ENCODE data around the gene SEPSECS. TPM values are rescaled to one million over a fixed set of nuclear protein-coding genes. Genes with fewer than 3 reads are reported as not detected.

SEPSECS gene
- total and polyA plus RNA-seq, 9 of the 15 experiments (the other 6 are each of a cell fraction or from before 2014, with no cell fraction given), result 3.9 to 17.2 (median 7.9) TPM

DNA sequence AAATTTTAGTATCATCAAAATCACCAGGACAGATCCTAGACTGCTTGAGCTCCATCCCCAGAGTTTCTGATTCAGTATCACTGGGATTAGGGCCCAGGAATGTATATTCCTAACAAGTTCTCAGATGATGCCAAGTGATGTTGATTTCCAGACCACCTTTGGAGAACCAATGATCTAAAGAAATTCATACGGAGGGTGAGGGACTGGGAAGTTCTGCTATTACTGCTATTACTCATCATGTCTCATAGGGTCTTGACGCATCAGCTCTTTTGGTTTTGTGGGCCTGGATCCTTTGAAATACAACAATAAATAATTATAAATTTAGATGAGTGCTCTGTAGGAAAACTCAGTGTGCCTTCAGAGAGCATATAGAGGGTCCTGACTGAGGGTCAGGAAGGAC, 69.7 kb downstream of the SEPSECS start:
- Histone ChIP-seq H2AFZ (ENCODE audit: low read depth, low read length) (no peak overlapping the region), H3K36me3 (ENCODE audit: control insufficient read depth, insufficient read depth, low read length) (no peaks in the 10 kb centered on the region), H3K4me3 (no peak overlapping the region), H3K27me3 (ENCODE audit: control insufficient read depth in 2 of 2, insufficient read depth in 2 of 2, low read length in 2 of 2) (peaks cover 13 to 50% of the 10 kb centered on the region in 2 experiments; a peak in 4 of 5 replicates), H3K4me2 (ENCODE audit: insufficient read depth, low read length) (no peak overlapping the region), H3K9me1 (ENCODE audit: control insufficient read depth, insufficient read depth, low read length) (no peaks in the 10 kb centered on the region), H3K4me1 (replicated peaks in 1 of 2; ENCODE audit: control insufficient read depth in 2 of 2, insufficient read depth in 2 of 2, low read length in 2 of 2) (peaks cover 14 to 19% of the 10 kb centered on the region in 2 experiments), H3K79me2 (ENCODE audit: control insufficient read depth, insufficient read depth, low read length) (no peaks in the 10 kb centered on the region), H4K20me1 (replicated peaks; ENCODE audit: control insufficient read depth, insufficient read depth, low read length) (peaks cover 10% of the 10 kb centered on the region; the same call in 1 of the 2 replicates), H3K9me3 (replicated peaks; ENCODE audit: control insufficient read depth, insufficient read depth, low read depth, low read length) (peaks cover 4% of the 10 kb centered on the region), H3K9ac (ENCODE audit: insufficient read depth in 1 of 2, low read depth in 2 of 2, low read length in 2 of 2) (no peak overlapping the region), H3K27ac (ENCODE audit: extremely low read depth, low read depth, low read length) (no peak overlapping the region)
- ChIA-PET POLR2A (interaction anchor here (1.3 kb wide), 1 partner anchor 22 kb away, joined by 3 read pairs; no protein-coding TSS in a partner anchor), CTCF (ENCODE audit: low intra/inter-chr PET ratio) (no interaction called here)
- FAIRE-seq, result no peak
- DNase-seq (ENCODE audit: extremely low read depth in 1 of 4, low spot score in 3 of 4), result no peak
- in situ Hi-C loops (cut with MboI), result no loop called here
- 25% methylated on average over 2 of the region's 2 CpGs for WGBS (ENCODE audit: insufficient coverage, low coverage, missing lambda C conversion rate)
- no TSS peak for BruUV-seq (replicated peaks)
- intact Hi-C loops (cut with micrococcal nuclease), result no loop called here
- no peak for ATAC-seq
- TF ChIP-seq, protein P1, sequence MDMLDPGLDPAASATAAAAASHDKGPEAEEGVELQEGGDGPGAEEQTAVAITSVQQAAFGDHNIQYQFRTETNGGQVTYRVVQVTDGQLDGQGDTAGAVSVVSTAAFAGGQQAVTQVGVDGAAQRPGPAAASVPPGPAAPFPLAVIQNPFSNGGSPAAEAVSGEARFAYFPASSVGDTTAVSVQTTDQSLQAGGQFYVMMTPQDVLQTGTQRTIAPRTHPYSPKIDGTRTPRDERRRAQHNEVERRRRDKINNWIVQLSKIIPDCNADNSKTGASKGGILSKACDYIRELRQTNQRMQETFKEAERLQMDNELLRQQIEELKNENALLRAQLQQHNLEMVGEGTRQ (CRISPR knock-in tag; IDR thresholded peaks at IDR 0.05), result no peak
- TF ChIP-seq PTBP1 (IDR thresholded peaks at IDR 0.05; ENCODE audit: low read depth, low read length) (no peak), ASH1L (IDR thresholded peaks at IDR 0.05; ENCODE audit: borderline replicate concordance, low read depth, partially characterized antibody) (no peak), ZNF175 (CRISPR knock-in tag; IDR thresholded peaks at IDR 0.05; ENCODE audit: low read depth) (no peak), ZNF146 (CRISPR knock-in tag; IDR thresholded peaks at IDR 0.05; ENCODE audit: unreplicated experiment) (no peak)
- TF ChIP-seq, protein P2, sequence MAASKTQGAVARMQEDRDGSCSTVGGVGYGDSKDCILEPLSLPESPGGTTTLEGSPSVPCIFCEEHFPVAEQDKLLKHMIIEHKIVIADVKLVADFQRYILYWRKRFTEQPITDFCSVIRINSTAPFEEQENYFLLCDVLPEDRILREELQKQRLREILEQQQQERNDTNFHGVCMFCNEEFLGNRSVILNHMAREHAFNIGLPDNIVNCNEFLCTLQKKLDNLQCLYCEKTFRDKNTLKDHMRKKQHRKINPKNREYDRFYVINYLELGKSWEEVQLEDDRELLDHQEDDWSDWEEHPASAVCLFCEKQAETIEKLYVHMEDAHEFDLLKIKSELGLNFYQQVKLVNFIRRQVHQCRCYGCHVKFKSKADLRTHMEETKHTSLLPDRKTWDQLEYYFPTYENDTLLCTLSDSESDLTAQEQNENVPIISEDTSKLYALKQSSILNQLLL (CRISPR knock-in tag; IDR thresholded peaks at IDR 0.05; ENCODE audit: borderline replicate concordance), result no peak
- TF ChIP-seq, protein P3, sequence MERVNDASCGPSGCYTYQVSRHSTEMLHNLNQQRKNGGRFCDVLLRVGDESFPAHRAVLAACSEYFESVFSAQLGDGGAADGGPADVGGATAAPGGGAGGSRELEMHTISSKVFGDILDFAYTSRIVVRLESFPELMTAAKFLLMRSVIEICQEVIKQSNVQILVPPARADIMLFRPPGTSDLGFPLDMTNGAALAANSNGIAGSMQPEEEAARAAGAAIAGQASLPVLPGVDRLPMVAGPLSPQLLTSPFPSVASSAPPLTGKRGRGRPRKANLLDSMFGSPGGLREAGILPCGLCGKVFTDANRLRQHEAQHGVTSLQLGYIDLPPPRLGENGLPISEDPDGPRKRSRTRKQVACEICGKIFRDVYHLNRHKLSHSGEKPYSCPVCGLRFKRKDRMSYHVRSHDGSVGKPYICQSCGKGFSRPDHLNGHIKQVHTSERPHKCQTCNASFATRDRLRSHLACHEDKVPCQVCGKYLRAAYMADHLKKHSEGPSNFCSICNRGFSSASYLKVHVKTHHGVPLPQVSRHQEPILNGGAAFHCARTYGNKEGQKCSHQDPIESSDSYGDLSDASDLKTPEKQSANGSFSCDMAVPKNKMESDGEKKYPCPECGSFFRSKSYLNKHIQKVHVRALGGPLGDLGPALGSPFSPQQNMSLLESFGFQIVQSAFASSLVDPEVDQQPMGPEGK (CRISPR knock-in tag; IDR thresholded peaks at IDR 0.05; ENCODE audit: borderline replicate concordance), result no peak
- TF ChIP-seq, protein P4, sequence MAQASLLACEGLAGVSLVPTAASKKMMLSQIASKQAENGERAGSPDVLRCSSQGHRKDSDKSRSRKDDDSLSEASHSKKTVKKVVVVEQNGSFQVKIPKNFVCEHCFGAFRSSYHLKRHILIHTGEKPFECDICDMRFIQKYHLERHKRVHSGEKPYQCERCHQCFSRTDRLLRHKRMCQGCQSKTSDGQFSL (CRISPR knock-in tag; IDR thresholded peaks at IDR 0.05), result no peak
- TF ChIP-seq, protein P4 (tag; IDR thresholded peaks at IDR 0.05), result no peak
- TF ChIP-seq, protein P5, sequence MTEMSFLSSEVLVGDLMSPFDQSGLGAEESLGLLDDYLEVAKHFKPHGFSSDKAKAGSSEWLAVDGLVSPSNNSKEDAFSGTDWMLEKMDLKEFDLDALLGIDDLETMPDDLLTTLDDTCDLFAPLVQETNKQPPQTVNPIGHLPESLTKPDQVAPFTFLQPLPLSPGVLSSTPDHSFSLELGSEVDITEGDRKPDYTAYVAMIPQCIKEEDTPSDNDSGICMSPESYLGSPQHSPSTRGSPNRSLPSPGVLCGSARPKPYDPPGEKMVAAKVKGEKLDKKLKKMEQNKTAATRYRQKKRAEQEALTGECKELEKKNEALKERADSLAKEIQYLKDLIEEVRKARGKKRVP (CRISPR knock-in tag; IDR thresholded peaks at IDR 0.05), result no peak
- TF ChIP-seq, protein P6, sequence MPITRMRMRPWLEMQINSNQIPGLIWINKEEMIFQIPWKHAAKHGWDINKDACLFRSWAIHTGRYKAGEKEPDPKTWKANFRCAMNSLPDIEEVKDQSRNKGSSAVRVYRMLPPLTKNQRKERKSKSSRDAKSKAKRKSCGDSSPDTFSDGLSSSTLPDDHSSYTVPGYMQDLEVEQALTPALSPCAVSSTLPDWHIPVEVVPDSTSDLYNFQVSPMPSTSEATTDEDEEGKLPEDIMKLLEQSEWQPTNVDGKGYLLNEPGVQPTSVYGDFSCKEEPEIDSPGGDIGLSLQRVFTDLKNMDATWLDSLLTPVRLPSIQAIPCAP (CRISPR knock-in tag; IDR thresholded peaks at IDR 0.05; ENCODE audit: borderline replicate concordance), result no peak
